HG02981 (cell line): ENCODE measurements around the gene PLP2.
"Not testable (repeated sequence)": the region's sequence is repeated elsewhere in the genome, so short reads cannot be mapped to it uniquely, and the experiment has no call there.

Experiments
- ATAC-seq: cut with Tn5 transposase; IDR thresholded peaks from one replicate; pipeline ENCODE4 v1.9.1; 2021; ENCODE audit warnings: mild to moderate bottlenecking, moderate library complexity; ENCODE audit not compliant: unreplicated experiment

PLP2 gene

DNA sequence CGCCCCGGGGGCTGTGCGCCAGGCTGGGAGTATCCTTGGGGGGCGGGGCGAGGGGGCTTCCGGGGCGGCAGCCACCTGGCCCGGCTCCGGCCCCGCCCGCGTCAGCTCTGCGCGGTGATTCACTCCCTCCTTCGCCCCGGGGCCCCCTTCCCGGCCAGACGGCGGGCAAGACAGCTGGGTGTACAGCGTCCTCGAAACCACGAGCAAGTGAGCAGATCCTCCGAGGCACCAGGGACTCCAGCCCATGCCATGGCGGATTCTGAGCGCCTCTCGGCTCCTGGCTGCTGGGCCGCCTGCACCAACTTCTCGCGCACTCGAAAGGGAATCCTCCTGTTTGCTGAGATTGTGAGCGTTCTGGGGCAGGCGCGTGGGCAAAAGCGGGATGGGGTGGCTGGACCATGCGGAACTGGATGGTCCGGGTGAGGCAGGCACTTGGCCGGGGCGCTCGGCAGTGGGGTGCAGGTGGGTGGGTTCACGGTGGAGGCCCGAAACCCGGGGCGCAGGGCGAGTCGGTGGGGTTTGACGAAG lies at the start of gene PLP2:
TSS of gene PLP2 (plus strand) at position 147 of the 528 bp plus-strand sequence. CDS start at position 250, 103 bp downstream.
- ATAC-seq: peak; percentile 32

GRCh38 chrX:49122499-49122898 lies 49.2 kb upstream of the PLP2 start:
- ATAC-seq: no peak

DNA sequence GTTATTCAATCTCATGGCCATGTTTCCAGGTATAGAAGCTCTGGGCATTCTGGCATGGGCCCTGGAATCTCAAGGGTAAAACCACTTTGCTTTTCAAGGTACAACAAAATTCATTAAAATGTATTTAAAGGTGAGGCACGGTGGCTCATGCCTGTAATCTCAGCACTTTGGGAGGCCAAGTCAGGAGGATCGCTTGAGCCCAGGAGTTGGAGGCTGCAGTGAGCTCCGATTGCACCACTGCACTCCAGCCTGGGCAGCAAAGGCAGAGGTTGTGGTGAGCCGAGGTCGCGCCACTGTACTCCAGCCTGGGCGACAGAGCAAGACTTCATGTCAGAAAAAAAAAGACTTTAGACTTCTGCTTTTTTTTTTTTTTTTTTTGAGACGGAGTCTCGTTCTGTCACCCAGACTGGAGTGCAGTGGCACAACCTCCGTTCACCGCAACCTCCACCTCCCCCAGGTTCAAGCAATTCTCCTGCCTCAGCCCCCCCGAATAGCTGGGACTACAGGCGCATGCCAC lies 43.9 kb upstream of the PLP2 start:
- ATAC-seq: not testable (repeated sequence)

DNA sequence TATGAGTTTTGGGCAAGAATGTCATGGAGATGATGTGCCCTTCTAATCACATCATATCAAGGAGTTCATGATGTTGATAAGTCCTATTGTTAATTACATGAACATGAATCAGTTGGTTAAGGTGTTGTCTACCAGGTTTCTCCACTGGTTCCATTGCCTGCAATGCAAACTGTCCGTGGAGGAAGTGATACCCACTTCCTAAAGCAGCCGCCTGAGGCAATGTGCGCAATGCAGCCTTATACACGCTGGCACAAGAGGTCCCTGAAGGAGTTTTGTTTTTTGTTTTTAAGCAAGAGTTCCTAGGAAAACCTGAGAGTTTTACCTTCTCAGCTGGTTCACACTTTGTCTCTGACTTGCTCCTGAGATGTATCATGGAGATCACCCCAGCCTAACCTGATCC lies 42.3 kb upstream of the PLP2 start:
- no peak for ATAC-seq

DNA sequence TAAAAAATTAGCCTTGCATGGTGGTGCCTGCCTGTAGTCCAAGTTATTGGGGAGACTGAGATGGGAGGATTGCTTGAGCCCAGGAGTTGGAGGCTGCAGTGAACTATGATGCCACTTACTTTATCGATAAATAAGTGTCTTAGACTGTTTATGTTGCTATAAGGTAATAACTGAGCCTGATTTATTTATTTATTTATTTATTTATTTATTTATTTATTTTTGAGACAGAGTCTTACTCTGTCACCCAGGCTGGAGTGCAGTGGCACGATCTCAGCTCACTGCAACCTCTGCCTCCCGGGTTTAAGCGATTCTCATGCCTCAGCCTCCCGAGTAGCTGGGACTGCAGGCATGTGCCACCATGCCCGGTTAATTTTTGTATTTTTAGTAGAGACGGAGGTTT lies 39.4 kb upstream of the PLP2 start:
- not testable (repeated sequence) for ATAC-seq

- no peak for ATAC-seq
Measured at GRCh38 chrX:49133759-49134158, 37.9 kb upstream of the PLP2 start.

DNA sequence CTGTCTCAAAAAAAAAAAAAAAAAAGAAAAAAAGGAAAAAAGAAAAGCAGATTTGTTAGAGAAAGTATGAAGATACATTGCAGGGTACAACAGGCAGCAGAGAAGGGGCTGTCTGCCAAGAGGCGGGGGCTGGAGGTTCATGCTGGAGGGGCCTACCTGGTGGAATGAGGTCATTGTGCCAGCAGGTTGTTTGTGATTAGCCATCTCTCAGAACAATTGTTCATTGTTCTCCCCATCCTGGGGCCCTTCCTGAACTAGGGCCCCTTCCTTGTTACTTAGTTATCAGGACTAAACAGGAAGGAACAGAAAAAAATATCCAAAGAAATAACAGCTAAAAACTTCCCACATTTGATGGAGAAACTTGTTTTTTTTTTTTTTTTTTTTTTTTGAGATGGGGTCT lies 34.2 kb upstream of the PLP2 start:
- no peak for ATAC-seq

GRCh38 chrX:49139713-49140112 lies 32.0 kb upstream of the PLP2 start:
- no peak for ATAC-seq

DNA sequence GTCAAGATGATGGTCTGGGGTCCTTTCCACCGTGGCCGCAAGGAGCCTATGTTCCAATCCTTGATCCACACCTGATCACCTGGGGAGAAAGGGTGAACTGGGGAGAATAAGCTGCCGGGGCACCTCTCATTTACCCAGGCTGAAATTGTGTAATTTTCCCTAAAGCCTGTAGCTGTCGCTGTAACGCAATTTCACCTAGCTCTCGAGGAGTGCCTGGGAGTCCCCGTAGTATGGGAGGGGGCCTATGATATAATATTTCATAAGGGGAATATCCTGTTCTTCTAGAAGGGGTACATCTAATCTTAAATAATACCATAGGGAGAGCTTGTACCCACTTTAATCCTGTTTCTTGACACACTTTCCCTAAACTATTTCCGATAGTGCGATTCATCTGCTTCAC lies 29.4 kb upstream of the PLP2 start:
- ATAC-seq: not testable (repeated sequence)

DNA sequence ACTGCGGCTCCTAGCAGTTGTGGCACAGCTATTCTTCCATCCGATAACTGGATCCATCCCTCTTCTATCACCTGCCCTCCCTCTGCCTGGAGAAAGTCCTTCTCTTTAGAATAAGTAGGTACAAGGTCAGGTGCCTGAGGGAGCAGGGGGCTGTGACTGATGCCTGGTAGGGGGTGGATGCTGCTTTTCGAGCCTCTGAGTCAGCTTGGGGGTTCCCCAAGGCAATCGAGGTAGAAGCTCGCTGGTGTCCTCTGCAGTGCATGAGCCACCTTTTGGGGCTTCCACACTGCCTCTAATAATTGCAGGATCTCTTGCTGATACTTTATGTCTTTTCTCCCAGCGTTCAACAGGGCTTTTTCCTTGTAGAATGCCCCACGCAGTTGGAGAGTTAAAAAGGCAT lies 28.5 kb upstream of the PLP2 start:
- not testable (repeated sequence) for ATAC-seq

- no peak for ATAC-seq
Measured at GRCh38 chrX:49147282-49147681, 24.4 kb upstream of the PLP2 start.

- no peak for ATAC-seq
Measured at GRCh38 chrX:49147936-49148335, 23.8 kb upstream of the PLP2 start.

DNA sequence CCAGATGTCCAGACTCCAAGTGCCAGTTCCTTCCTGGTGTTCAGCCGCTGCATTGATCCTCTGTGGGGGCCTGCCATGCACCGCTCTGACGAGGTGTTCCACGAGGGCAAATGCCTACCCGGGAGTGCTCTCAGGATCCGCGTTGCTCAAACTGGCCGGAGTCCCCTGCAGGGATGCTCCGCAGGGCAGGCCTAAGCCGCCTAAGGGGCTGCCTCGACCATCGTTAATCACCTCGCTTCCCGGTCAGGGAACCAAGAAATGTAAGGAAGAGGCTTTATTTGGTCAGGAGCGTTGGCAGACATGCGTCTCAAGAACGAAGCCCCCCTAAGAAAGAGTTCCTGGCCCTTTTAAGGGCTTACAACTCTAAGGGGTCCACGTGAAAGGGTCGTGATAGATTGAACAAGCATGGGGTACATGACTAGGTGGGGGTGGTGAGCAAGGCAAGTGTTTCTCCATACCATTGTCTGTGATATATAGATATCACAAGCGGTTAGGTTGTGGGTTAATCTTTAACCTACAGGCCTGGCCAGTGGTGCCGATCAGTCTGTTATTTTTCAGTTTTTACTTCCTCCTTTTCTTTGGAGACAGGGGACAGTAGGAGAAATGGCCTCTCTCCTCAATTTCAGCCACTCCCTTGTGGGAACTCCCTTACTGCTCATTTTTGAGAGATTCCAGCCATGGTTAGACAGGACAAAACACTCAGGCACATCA lies 23.2 kb upstream of the PLP2 start:
- not testable (repeated sequence) for ATAC-seq

- not testable (repeated sequence) for ATAC-seq
Measured at GRCh38 chrX:49149291-49149690, 22.4 kb upstream of the PLP2 start.

DNA sequence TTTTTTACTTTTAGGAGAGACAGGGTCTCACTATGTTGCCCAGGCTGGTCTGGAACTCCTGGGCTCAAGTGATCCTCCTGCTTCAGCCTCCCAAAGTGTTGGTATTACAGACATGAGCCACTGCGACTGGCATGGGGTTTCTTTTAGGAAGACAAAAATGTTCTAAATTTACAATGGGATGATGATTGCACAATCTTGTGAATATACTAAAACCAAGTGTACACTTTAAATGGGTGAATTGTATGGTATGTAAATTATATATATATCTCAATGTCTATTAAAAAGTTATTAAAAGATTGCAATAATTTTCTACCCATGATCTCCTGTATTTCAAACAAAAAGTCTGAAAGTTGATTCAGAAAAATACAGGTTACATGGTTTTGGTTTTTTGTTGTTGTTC lies 18.2 kb upstream of the PLP2 start:
- no peak for ATAC-seq

- ATAC-seq: no peak
Measured at GRCh38 chrX:49155243-49155899, 16.3 kb upstream of the PLP2 start.

DNA sequence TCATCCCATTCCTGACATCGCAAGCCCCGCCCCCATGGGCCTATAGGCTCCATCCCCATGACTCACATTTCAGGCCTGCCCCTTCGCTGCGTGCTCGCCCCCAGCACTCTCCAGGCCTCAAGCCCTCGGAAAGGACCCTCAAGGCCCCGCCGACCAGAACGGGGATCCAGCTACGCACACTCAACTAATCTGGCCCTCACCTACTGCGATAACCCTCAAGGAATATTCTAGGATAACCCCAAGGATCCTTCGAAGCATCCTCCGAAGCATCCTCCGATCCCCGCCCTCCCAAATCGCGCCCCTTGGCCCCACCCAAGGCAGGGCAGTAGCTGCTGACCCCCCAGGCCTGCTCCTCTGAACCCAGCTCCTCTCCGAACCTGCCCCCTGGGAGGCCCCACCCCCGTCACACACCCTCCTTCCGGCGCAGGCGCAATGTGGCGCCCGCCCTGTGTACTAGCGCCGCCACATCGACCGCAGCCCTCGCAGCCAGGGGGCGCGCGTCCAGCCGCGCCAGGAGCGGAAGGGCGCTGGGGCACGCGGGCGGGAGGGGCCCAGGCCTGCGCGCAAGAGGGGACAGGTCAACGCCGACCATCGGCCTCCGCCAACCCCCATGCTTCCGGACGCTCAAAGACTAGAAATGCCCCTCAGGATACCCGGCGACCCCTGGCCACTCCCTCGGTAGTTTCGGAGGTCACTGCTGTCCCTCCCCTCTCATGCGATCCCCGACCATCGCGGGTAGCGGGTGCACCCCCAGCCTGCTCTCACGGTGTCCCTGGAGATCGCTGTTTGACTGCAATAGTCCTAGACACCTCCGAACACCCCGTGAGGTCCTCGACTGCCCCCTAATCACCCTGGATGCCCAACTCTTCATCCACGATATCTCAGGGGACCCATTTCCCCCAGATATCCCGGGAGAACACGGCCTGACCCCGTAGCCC lies 15.5 kb upstream of the PLP2 start:
- ATAC-seq: peak; percentile 85

DNA sequence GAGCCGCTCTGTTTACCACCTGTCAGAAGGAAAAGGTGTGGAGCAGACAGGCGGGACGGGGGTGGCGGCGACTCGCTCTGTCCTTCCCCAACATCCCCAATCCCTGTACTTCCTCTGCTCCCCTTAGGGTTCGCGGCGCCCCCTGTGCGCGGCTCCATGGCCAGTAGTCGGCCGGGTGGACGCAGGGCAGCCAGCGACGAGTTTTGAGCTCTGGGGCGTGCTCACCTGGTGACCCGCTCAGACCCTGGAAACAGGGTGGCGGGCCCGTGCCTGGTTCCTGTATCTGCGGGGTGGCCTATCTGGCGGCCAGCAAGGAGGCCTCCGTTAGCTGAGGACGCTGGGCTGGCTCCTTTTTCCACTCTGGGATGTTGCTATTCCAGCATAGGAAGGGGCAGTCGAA lies 14.5 kb upstream of the PLP2 start:
- ATAC-seq: no peak

DNA sequence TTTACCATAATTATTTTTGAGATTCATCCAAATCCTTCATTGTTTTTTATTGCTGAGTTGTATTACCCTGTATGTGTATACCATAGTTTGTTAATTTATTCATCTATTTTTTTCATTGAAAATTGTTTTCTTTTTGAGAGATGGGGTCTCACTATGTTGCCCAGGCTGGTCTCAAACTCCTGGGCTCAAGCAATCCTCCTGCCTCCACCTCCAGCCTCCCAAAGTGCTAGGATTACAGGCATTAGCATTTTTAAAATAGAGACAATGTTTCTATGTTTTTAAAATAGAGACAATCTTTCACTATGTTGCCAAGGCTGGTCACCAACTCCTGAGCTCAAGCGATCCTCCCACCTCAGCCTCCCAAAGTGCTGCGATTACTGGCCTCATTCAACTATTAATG lies 10.8 kb upstream of the PLP2 start:
- ATAC-seq: no peak

DNA sequence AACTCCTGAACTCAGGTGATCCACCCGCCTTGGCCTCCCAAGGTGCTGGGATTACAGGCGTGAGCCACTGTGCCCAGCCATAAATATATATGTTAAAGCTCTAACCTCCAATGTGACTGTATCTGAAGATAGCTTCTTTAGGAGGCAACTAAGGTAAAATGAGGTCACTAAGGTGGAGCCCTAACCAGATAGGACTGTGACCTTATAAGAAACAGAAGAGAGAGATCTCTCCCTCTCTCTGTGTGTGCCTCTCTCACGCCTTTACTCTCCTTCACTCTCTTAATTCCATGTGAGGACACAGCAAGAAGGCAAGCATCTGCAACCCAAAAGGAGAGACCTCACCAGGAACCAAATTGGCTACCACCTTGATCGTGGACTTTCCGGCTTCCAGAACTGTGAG lies 10.1 kb upstream of the PLP2 start:
- no peak for ATAC-seq

GRCh38 chrX:49162620-49163019 lies 9.1 kb upstream of the PLP2 start, which contains the start of gene MAGIX:
MAGIX (plus strand) TSS chrX:49162758; CDS start chrX:49162890, 132 bp downstream.
- ATAC-seq: no peak
